K562 (cell line): ENCODE results near the gene MRNIP. TPM values are rescaled to one million over a fixed set of nuclear protein-coding genes. Genes with fewer than 3 reads are reported as not detected.

Experiments
- ADNP ChIP-seq: fragments of 200-800 bp; sonication (Bioruptor generic); IDR thresholded peaks from 2 replicates; pipeline ENCODE4 v1.6.1; 2016; ENCODE audit warnings: missing genetic modification characterization, missing compliant biosample characterization
- BMI1 ChIP-seq: fragments of 150-350 bp; IDR thresholded peaks from 2 replicates; pipeline ENCODE4 v1.6.1; 2014; ENCODE audit warnings: low read length
- C11orf30 ChIP-seq: fragments of 450-650 bp; IDR thresholded peaks from 2 replicates; pipeline ENCODE4 v1.6.1; 2016; ENCODE audit warnings: low read depth, mild to moderate bottlenecking
- CC2D1A ChIP-seq: fragments of 450-650 bp; IDR thresholded peaks from 2 replicates; pipeline ENCODE4 v1.6.1; 2017; ENCODE audit warnings: mild to moderate bottlenecking
- CHD2 ChIP-seq: IDR thresholded peaks from 2 replicates; pipeline ENCODE4 v1.6.1; 2011; ENCODE audit warnings: low read depth, low read length
- HCFC1 ChIP-seq: IDR thresholded peaks from 2 replicates; pipeline ENCODE4 v1.6.1; 2012; ENCODE audit warnings: low read depth, low read length, improper control_type of control experiment
- NCOA4 ChIP-seq: fragments of 450-650 bp; IDR thresholded peaks from 2 replicates; pipeline ENCODE4 v1.6.1; 2018; ENCODE audit warnings: mild to moderate bottlenecking; ENCODE audit not compliant: partially characterized antibody
- PCBP2 ChIP-seq: fragments of 200-400 bp; formaldehyde crosslinking; IDR thresholded peaks from 2 replicates; pipeline ENCODE4 v1.6.1; 2018; ENCODE audit warnings: low read length, low read depth, mild to moderate bottlenecking, moderate library complexity; ENCODE audit not compliant: poor library complexity, severe bottlenecking
- SMARCA5 ChIP-seq: fragments of 450-650 bp; IDR thresholded peaks from 2 replicates; pipeline ENCODE4 v1.6.1; 2016
- U2AF2 ChIP-seq: fragments of 200-400 bp; formaldehyde crosslinking; optimal IDR thresholded peaks from 2 replicates; pipeline ENCODE3; 2017; ENCODE audit warnings: low read depth, mild to moderate bottlenecking, low read length
- YY1 ChIP-seq, 3 experiments: IDR thresholded peaks; 2 replicates each; pipeline ENCODE4 v1.6.1; 2011; ENCODE audit warnings: low read length in 2 of 3, mild to moderate bottlenecking in 2 of 3, moderate library complexity in 2 of 3, borderline replicate concordance in 1 of 3, control low read depth in 1 of 3, low read depth in 1 of 3; ENCODE audit not compliant: insufficient read depth in 3 of 3, insufficient replicate concordance in 2 of 3, control insufficient read depth in 1 of 3, insufficient read length in 1 of 3; ENCODE audit errors: extremely low read depth in 1 of 3
- polyA plus RNA-seq, 8 experiments: library from polyadenylated mRNA; depleted of rRNA in 4 of 8; stranded (reverse) in 5 of 8; unstranded in 3 of 8; fragments of >200 nt; fragmentation: Nextera tagmentation in 2 of 8; fragmentation: Illumina TruSeq in 1 of 8; extraction: Ambion mirVana in 2 of 8; extraction: Trizol in 1 of 8; gene quantifications; 2 replicates each; pipeline versions ENCODE4 v1.2.1 to v1.2.3, GENCODE V29; 2011 to 2014; ENCODE audit warnings: inconsistent platforms in 1 of 8, missing spikeins in 1 of 8
- total RNA-seq, 7 experiments: library from RNA; depleted of rRNA in 6 of 7; stranded (reverse); fragments of >200 nt in 6 of 7; fragmentation: Illumina TruSeq in 2 of 7; extraction: Trizol in 2 of 7; gene quantifications; 2 replicates each; pipeline versions ENCODE4 v1.2.1 to v1.2.3, GENCODE V29; 2011 to 2021; ENCODE audit warnings: low replicate concordance in 1 of 7
- TF ChIP-seq, protein P1 (sequence below): sonication (generic); formaldehyde crosslinking; IDR thresholded peaks from 2 replicates; pipeline ENCODE4 v1.8.0; 2022; ENCODE audit warnings: mild to moderate bottlenecking, missing genetic modification reagents, borderline replicate concordance
- TF ChIP-seq, protein P2 (sequence below): fragments of 200-600 bp; sonication (generic); IDR thresholded peaks from one replicate; pipeline ENCODE4 v1.6.1; 2012; ENCODE audit warnings: mild to moderate bottlenecking, low read depth, low read length, inconsistent platforms

The MRNIP gene
- total and polyA plus RNA-seq, 9 of the 15 experiments (the other 6 are each of a cell fraction or from before 2014, with no cell fraction given): 3.6 to 39.0 (median 16.8) TPM

DNA sequence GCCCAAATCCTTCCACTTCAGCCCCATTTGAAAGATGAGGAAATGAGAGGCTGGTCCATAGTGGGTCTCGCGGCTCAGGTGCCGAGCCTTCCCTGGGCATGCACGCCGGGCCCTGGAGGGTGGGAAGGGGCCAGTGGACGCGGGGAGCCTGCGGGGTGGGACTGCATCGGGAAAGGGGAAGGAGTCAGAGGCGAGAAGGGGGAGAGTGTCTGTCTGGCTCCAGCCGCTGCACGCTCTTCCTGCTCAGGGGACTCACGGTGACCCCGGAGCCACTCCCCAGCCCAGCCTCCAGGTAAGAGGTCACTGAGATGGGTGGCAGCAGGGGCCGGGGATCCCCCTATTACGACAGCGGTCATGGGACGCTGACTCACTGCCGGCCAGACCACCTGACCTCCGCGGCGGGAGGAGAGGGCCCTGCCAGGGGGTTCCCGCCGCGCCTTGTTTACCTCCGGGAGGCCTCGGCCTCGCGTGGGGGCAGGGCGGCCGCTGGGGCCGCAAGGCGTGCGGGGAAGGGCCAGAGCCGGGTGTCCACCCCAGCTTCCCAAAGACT is 39.8 kb downstream of the MRNIP start (continued):
- TF ChIP-seq C11orf30 (peak; percentile 55), CHD2 (peak; percentile 36; the same call in 1 of the 2 replicates), YY1 (IDR thresholded peaks at IDR 0.05; ENCODE audit: borderline replicate concordance in 1 of 3, control insufficient read depth in 1 of 3, extremely low read depth in 1 of 3, insufficient read depth in 3 of 3, insufficient read length in 1 of 3, insufficient replicate concordance in 2 of 3, low read depth in 1 of 3, low read length in 2 of 3) (peak in 1 of 3 experiments; percentile 34), BMI1 (no peak), NCOA4 (no peak), SMARCA5 (no peak), CC2D1A (no peak), ADNP (no peak), PCBP2 (no peak), U2AF2 (no peak), HCFC1 (peak; percentile 38; the same call in 1 of the 2 replicates)
- TF ChIP-seq, protein P1, sequence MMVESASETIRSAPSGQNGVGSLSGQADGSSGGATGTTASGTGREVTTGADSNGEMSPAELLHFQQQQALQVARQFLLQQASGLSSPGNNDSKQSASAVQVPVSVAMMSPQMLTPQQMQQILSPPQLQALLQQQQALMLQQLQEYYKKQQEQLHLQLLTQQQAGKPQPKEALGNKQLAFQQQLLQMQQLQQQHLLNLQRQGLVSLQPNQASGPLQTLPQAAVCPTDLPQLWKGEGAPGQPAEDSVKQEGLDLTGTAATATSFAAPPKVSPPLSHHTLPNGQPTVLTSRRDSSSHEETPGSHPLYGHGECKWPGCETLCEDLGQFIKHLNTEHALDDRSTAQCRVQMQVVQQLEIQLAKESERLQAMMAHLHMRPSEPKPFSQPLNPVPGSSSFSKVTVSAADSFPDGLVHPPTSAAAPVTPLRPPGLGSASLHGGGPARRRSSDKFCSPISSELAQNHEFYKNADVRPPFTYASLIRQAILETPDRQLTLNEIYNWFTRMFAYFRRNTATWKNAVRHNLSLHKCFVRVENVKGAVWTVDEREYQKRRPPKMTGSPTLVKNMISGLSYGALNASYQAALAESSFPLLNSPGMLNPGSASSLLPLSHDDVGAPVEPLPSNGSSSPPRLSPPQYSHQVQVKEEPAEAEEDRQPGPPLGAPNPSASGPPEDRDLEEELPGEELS (CRISPR knock-in tag): no peak; the same call in 1 of the 2 replicates
- TF ChIP-seq, protein P2, sequence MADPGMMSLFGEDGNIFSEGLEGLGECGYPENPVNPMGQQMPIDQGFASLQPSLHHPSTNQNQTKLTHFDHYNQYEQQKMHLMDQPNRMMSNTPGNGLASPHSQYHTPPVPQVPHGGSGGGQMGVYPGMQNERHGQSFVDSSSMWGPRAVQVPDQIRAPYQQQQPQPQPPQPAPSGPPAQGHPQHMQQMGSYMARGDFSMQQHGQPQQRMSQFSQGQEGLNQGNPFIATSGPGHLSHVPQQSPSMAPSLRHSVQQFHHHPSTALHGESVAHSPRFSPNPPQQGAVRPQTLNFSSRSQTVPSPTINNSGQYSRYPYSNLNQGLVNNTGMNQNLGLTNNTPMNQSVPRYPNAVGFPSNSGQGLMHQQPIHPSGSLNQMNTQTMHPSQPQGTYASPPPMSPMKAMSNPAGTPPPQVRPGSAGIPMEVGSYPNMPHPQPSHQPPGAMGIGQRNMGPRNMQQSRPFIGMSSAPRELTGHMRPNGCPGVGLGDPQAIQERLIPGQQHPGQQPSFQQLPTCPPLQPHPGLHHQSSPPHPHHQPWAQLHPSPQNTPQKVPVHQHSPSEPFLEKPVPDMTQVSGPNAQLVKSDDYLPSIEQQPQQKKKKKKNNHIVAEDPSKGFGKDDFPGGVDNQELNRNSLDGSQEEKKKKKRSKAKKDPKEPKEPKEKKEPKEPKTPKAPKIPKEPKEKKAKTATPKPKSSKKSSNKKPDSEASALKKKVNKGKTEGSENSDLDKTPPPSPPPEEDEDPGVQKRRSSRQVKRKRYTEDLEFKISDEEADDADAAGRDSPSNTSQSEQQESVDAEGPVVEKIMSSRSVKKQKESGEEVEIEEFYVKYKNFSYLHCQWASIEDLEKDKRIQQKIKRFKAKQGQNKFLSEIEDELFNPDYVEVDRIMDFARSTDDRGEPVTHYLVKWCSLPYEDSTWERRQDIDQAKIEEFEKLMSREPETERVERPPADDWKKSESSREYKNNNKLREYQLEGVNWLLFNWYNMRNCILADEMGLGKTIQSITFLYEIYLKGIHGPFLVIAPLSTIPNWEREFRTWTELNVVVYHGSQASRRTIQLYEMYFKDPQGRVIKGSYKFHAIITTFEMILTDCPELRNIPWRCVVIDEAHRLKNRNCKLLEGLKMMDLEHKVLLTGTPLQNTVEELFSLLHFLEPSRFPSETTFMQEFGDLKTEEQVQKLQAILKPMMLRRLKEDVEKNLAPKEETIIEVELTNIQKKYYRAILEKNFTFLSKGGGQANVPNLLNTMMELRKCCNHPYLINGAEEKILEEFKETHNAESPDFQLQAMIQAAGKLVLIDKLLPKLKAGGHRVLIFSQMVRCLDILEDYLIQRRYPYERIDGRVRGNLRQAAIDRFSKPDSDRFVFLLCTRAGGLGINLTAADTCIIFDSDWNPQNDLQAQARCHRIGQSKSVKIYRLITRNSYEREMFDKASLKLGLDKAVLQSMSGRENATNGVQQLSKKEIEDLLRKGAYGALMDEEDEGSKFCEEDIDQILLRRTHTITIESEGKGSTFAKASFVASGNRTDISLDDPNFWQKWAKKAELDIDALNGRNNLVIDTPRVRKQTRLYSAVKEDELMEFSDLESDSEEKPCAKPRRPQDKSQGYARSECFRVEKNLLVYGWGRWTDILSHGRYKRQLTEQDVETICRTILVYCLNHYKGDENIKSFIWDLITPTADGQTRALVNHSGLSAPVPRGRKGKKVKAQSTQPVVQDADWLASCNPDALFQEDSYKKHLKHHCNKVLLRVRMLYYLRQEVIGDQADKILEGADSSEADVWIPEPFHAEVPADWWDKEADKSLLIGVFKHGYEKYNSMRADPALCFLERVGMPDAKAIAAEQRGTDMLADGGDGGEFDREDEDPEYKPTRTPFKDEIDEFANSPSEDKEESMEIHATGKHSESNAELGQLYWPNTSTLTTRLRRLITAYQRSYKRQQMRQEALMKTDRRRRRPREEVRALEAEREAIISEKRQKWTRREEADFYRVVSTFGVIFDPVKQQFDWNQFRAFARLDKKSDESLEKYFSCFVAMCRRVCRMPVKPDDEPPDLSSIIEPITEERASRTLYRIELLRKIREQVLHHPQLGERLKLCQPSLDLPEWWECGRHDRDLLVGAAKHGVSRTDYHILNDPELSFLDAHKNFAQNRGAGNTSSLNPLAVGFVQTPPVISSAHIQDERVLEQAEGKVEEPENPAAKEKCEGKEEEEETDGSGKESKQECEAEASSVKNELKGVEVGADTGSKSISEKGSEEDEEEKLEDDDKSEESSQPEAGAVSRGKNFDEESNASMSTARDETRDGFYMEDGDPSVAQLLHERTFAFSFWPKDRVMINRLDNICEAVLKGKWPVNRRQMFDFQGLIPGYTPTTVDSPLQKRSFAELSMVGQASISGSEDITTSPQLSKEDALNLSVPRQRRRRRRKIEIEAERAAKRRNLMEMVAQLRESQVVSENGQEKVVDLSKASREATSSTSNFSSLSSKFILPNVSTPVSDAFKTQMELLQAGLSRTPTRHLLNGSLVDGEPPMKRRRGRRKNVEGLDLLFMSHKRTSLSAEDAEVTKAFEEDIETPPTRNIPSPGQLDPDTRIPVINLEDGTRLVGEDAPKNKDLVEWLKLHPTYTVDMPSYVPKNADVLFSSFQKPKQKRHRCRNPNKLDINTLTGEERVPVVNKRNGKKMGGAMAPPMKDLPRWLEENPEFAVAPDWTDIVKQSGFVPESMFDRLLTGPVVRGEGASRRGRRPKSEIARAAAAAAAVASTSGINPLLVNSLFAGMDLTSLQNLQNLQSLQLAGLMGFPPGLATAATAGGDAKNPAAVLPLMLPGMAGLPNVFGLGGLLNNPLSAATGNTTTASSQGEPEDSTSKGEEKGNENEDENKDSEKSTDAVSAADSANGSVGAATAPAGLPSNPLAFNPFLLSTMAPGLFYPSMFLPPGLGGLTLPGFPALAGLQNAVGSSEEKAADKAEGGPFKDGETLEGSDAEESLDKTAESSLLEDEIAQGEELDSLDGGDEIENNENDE: no peak
